Uterus (tissue), 2 donors: ENCODE results near the gene LRP3.

Experiments used
- CTCF ChIP-seq, 4 experiments: fragments of 200-600 bp in 2 of 4; fragments of 450-650 bp in 2 of 4; sonication (generic) in 2 of 4; IDR thresholded peaks; one replicate each; pipeline ENCODE4 v1.5.1; 2016 to 2019; ENCODE audit warnings: antibody characterized with exemption in 4 of 4, mild to moderate bottlenecking in 2 of 4, moderate library complexity in 1 of 4
- POLR2A ChIP-seq, 2 donors: fragments of 450-650 bp; IDR thresholded peaks; one replicate each; pipeline ENCODE4 v1.6.1; 2016; ENCODE audit warnings: antibody characterized with exemption in 2 of 2, mild to moderate bottlenecking in 1 of 2, moderate library complexity in 1 of 2

- no peak for TF ChIP-seq CTCF (IDR thresholded peaks at IDR 0.05)
- TF ChIP-seq POLR2A (IDR thresholded peaks at IDR 0.05) = no peak
These were observed 52.0 kb downstream of the LRP3 start for GRCh38 chr19:33245948-33246708.
